ENCODE data around the gene DYNC1I2.

Gene DYNC1I2

DNA sequence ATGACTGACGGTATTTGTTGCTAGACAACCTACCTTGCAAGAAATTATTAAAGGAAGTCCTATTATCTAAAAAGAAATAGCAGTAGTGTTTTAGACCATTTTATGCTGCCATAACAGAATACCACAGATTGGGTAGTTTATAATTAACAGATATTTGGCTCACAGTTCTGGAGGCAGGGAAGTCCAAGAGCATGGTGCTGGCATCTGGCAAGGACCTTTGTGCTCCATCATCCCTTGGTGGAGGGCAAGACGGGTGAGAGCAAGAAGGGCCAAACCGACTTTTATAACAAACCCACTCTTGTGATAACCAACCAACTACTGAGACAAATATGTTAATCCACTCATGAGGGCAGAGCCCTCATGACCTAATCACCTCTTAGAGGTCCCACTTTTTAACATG lies 91.2 kb downstream of the DYNC1I2 start:
- H3K27ac Mint-ChIP-seq, result no peak overlapping the region
- H3K9me3 Mint-ChIP-seq, result peaks cover 11% of the 10 kb centered on the region
- peaks cover 49% of the 10 kb centered on the region for H3K36me3 Mint-ChIP-seq (ENCODE audit: low read depth)
- no peak overlapping the region for H3K4me3 Mint-ChIP-seq
- no peaks in the 10 kb centered on the region for H3K27me3 Mint-ChIP-seq
- no peaks in the 10 kb centered on the region for H3K4me1 Mint-ChIP-seq (ENCODE audit: low read depth)
- no peak for DNase-seq

DNA sequence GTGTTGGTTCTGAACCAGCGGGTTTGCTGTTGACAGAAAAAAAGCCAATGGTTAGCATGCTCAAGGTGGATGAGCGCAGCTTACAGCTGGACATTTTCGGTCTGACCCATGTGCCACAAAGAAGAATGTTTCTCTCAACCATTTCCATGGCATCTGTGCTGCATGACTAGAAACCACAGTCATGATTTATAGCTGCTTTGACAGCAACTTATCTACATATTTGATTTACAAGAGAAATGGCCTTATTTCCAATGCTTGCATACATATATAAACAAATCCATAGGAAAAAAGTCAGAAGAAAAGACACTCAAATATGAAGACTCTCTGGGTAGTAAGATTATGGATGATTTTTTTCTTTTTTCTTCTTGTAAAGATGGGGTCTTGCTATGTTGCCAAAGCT lies 98.2 kb downstream of the DYNC1I2 start:
- no peak overlapping the region for H3K4me3 Mint-ChIP-seq
- no peaks in the 10 kb centered on the region for H3K9me3 Mint-ChIP-seq
- H3K4me1 Mint-ChIP-seq (ENCODE audit: low read depth), result peaks cover 4% of the 10 kb centered on the region
- peaks cover 84% of the 10 kb centered on the region for H3K36me3 Mint-ChIP-seq (ENCODE audit: low read depth)
- DNase-seq, result no peak
- no peak overlapping the region for H3K27ac Mint-ChIP-seq
- no peaks in the 10 kb centered on the region for H3K27me3 Mint-ChIP-seq

GRCh38 chr2:171787333-171788072 lies 100.2 kb downstream of the DYNC1I2 start:
- peaks cover 93% of the 10 kb centered on the region for H3K36me3 Mint-ChIP-seq (ENCODE audit: low read depth)

GRCh38 chr2:171788316-171788993 lies 101.2 kb downstream of the DYNC1I2 start:
- DNase-seq, result no peak
- H3K27ac Mint-ChIP-seq, result peak overlapping the region; percentile 78

More at GRCh38 chr2:171787333-171788072, 100.2 kb downstream of the DYNC1I2 start:
- no peak for DNase-seq
- Mint-ChIP-seq H3K27me3 (no peaks in the 10 kb centered on the region), H3K27ac (no peak overlapping the region), H3K9me3 (no peaks in the 10 kb centered on the region), H3K4me1 (ENCODE audit: low read depth) (peaks cover 4% of the 10 kb centered on the region), H3K4me3 (no peak overlapping the region)

GRCh38 chr2:171789956-171790355 lies 102.7 kb downstream of the DYNC1I2 start:
- no peaks in the 10 kb centered on the region for H3K9me3 Mint-ChIP-seq
- H3K4me1 Mint-ChIP-seq (ENCODE audit: low read depth), result peaks cover 14% of the 10 kb centered on the region
- H3K27ac Mint-ChIP-seq, result peak overlapping the region; percentile 26
- DNase-seq, result no peak
- peaks cover 86% of the 10 kb centered on the region for H3K36me3 Mint-ChIP-seq (ENCODE audit: low read depth)
- no peak overlapping the region for H3K4me3 Mint-ChIP-seq
- no peaks in the 10 kb centered on the region for H3K27me3 Mint-ChIP-seq

More at GRCh38 chr2:171788316-171788993, 101.2 kb downstream of the DYNC1I2 start:
- peaks cover 4% of the 10 kb centered on the region for H3K4me1 Mint-ChIP-seq (ENCODE audit: low read depth)
- H3K36me3 Mint-ChIP-seq (ENCODE audit: low read depth), result peaks cover 93% of the 10 kb centered on the region
- no peak overlapping the region for H3K4me3 Mint-ChIP-seq
- H3K9me3 Mint-ChIP-seq, result no peaks in the 10 kb centered on the region
- no peaks in the 10 kb centered on the region for H3K27me3 Mint-ChIP-seq

DNA sequence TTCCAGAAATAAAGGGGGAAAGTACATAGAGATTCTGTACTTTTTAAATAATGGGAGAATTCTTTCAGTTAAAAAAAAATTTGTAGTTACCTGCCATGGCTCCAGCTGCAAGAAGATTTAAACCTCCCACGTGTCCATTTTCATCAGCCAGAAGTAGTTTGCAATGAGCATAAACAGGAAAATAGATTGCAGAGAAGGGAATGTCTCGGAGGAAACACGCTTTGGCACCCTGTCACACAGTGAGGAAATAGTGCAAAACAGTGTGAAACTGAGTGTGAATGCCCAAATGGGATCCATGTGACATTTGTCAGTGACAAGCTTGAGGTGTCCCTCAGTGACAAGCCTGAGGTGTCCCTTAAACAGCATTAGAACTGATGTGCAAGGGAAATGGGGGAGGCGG lies 104.1 kb downstream of the DYNC1I2 start:
- H3K27me3 Mint-ChIP-seq, result no peaks in the 10 kb centered on the region
- peaks cover 19% of the 10 kb centered on the region for H3K4me1 Mint-ChIP-seq (ENCODE audit: low read depth)
- peaks cover 78% of the 10 kb centered on the region for H3K36me3 Mint-ChIP-seq (ENCODE audit: low read depth)
- DNase-seq, result no peak
- no peaks in the 10 kb centered on the region for H3K9me3 Mint-ChIP-seq
- H3K4me3 Mint-ChIP-seq, result no peak overlapping the region
- H3K27ac Mint-ChIP-seq, result no peak overlapping the region

DNA sequence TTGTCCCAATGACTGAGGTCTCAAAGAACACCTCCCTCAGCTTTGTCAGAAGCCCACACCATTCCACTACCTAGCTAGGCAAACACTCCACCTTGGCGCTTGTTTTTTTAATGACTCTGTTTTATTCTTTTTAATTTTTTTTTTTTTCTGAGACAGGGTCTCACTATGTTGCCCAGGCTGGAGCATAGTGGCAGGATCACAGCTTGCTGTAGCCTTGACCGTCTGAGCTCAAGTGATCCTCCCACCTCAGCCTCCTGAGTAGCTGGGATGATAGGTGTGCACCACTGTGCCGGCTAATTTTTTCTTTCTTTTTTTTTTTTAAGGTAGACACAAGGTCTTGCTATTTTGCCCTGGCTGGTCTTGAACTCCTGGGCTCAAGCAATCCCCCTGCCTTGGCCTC lies 104.9 kb downstream of the DYNC1I2 start:
- Mint-ChIP-seq H3K36me3 (ENCODE audit: low read depth) (peaks cover 71% of the 10 kb centered on the region), H3K4me3 (no peak overlapping the region), H3K9me3 (no peaks in the 10 kb centered on the region), H3K27ac (no peak overlapping the region), H3K4me1 (ENCODE audit: low read depth) (peaks cover 19% of the 10 kb centered on the region), H3K27me3 (no peaks in the 10 kb centered on the region)
- no peak for DNase-seq

DNA sequence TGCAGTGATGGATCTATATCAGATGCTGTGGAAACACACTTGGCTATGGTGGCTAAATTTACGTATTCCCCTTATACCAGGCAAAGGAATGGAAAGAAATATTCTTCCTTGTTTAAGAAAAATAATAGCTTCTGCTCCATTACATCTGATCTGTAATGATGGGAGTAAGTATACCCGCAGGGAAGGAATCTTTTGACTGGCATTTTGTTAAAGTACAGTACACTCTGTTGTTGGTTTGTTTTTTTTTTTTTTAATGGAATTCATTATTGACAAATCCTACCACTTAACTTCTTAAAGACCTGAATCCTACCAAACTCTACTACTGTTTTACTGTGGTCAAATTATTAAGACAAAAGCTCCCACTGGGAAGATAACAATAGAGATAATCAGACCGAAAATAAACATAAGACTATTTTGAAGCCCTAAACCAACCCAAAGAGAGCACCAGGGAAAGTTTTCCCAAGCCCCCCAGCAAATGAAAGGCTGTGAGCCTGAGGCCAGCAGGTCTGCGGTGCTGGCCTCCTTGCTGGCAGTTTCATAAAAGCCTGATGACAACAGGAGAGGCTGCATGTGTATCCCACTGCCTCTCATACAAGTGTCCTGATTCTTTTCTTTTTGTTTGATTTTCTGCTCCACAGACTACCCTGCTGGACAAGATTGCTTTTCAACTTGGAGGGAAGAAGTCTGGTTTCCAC lies 105.8 kb downstream of the DYNC1I2 start:
- Mint-ChIP-seq H3K4me1 (ENCODE audit: low read depth) (peaks cover 19% of the 10 kb centered on the region), H3K36me3 (ENCODE audit: low read depth) (peaks cover 65% of the 10 kb centered on the region), H3K27me3 (no peaks in the 10 kb centered on the region), H3K27ac (peak overlapping the region; percentile 64), H3K9me3 (no peaks in the 10 kb centered on the region), H3K4me3 (no peak overlapping the region)
- no peak for DNase-seq

DNA sequence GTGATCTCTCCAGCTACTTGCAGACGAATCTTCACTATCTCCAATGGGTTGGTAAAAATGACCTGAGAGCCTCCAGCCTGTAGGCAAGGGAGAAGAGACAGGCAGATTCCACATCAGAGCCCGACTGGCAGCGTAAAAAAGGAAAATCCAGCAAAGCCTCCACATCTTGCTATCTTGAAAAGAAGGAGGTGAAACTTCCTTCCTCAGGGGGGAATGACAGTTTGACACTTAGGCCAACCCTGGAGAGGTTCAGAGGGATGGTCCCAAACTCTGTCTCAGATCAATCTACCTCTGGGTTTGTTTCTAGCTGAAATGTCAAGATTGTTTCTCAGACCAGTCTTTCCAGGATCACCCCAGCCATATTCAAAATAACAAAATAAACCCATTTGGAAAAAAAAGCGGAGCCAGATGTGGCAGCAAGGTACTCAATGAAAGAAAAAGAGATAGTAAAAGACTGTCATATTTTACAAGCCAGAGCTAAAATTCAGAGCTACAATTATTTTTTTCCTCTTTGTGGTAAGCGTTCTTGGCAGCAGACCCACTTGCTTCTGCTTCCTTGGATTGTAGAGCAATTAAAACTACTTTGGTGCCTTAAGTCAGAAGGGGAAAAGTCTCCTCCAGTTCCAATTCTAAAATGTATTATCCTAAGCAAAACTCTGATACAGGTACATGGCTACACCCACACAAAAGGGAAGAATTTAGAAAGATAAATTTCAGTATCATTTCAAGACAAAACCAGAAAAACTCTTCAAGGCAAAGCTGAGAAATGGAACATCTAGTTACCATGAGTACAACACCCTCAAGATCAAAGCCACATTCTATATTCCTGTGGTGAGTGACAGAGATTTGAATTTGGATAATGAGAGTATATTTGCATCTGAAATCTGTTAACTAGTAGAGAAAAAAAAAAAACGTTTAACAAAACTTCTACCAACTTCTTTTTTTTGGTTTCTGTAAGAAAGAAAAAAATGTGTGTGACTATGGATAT lies 106.7 kb downstream of the DYNC1I2 start:
- DNase-seq, result no peak
- H3K4me3 Mint-ChIP-seq, result no peak overlapping the region
- H3K27me3 Mint-ChIP-seq, result no peaks in the 10 kb centered on the region
- peaks cover 21% of the 10 kb centered on the region for H3K4me1 Mint-ChIP-seq (ENCODE audit: low read depth)
- H3K36me3 Mint-ChIP-seq (ENCODE audit: low read depth), result peaks cover 62% of the 10 kb centered on the region
- no peaks in the 10 kb centered on the region for H3K9me3 Mint-ChIP-seq
- peak overlapping the region; percentile 71 for H3K27ac Mint-ChIP-seq

GRCh38 chr2:171794918-171795317 lies 107.6 kb downstream of the DYNC1I2 start:
- H3K27me3 Mint-ChIP-seq, result no peaks in the 10 kb centered on the region
- H3K9me3 Mint-ChIP-seq, result no peaks in the 10 kb centered on the region
- H3K4me1 Mint-ChIP-seq (ENCODE audit: low read depth), result peaks cover 22% of the 10 kb centered on the region
- DNase-seq, result no peak
- no peak overlapping the region for H3K4me3 Mint-ChIP-seq
- peaks cover 58% of the 10 kb centered on the region for H3K36me3 Mint-ChIP-seq (ENCODE audit: low read depth)
- peak overlapping the region; percentile 17 for H3K27ac Mint-ChIP-seq
